Astrocyte of the spinal cord (primary cell): ENCODE results near the gene SLC38A8.

Experiments
- DNase-seq: peaks from one replicate; pipeline ENCODE4 v3.0.0; 2011; ENCODE audit warnings: low read depth, low spot score
- H3K4me3 ChIP-seq: 2 replicates; pipeline ENCODE4 v1.5.1; 2011; ENCODE audit warnings: low read depth, mild to moderate bottlenecking, low read length, moderate library complexity
- in situ Hi-C: cut with HindIII; loops from 2 replicates; pipeline ENCODE4 v1.10.0; 2017; ENCODE audit warnings: low sequenced_read_pairs
- TF ChIP-seq, protein P1 (sequence below): IDR thresholded peaks from 2 replicates; pipeline ENCODE4 v1.5.1; 2012; ENCODE audit warnings: low read depth, mild to moderate bottlenecking, low read length, inconsistent platforms

Gene SLC38A8

DNA sequence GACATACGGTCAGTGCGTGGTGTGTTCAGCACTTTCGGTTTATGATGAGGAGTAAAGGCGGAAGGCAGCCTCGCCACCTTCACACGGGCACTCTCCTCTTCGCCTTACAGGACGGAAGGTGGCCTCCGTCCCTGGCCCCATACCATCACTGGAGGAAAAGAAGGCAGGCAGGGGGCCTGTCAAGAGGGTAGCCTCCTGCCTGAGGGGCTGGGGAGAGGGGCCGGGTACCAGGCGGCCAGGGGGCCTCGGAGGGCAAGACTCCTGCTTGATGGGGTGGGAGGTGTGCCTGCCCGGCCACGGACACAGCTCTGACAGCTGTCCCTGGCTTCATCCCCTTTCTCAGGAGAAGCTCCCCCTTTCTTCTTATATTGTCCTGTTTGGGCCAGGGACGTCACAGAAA lies 15.6 kb upstream of the SLC38A8 start:
- TF ChIP-seq, protein P1, sequence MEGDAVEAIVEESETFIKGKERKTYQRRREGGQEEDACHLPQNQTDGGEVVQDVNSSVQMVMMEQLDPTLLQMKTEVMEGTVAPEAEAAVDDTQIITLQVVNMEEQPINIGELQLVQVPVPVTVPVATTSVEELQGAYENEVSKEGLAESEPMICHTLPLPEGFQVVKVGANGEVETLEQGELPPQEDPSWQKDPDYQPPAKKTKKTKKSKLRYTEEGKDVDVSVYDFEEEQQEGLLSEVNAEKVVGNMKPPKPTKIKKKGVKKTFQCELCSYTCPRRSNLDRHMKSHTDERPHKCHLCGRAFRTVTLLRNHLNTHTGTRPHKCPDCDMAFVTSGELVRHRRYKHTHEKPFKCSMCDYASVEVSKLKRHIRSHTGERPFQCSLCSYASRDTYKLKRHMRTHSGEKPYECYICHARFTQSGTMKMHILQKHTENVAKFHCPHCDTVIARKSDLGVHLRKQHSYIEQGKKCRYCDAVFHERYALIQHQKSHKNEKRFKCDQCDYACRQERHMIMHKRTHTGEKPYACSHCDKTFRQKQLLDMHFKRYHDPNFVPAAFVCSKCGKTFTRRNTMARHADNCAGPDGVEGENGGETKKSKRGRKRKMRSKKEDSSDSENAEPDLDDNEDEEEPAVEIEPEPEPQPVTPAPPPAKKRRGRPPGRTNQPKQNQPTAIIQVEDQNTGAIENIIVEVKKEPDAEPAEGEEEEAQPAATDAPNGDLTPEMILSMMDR = no peak
- in situ Hi-C loops = no loop called here
- H3K4me3 ChIP-seq = no peak overlapping the region
- no peak for DNase-seq

DNA sequence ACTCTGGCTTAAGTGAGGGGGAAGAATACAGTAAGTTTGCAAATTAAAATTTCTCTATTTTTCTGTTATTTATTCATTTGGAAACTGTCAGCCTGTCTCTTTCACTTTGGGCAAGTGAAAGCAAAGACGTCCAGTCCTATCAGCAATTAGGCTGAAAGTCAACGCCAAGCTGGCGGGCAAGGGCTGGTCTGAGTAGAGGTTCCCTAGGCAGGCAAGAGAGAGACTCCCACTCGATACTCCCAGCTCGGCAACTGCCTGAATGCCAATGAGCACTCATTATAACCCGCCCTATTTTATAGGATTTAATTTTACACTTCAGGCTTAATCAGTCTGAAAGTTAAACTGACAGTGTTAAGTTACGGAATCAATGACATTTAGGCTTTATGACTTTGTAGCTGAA lies 14.3 kb upstream of the SLC38A8 start:
- in situ Hi-C loops = no loop called here
- TF ChIP-seq, protein P1 = no peak
- DNase-seq = no peak
- H3K4me3 ChIP-seq = no peak overlapping the region

DNA sequence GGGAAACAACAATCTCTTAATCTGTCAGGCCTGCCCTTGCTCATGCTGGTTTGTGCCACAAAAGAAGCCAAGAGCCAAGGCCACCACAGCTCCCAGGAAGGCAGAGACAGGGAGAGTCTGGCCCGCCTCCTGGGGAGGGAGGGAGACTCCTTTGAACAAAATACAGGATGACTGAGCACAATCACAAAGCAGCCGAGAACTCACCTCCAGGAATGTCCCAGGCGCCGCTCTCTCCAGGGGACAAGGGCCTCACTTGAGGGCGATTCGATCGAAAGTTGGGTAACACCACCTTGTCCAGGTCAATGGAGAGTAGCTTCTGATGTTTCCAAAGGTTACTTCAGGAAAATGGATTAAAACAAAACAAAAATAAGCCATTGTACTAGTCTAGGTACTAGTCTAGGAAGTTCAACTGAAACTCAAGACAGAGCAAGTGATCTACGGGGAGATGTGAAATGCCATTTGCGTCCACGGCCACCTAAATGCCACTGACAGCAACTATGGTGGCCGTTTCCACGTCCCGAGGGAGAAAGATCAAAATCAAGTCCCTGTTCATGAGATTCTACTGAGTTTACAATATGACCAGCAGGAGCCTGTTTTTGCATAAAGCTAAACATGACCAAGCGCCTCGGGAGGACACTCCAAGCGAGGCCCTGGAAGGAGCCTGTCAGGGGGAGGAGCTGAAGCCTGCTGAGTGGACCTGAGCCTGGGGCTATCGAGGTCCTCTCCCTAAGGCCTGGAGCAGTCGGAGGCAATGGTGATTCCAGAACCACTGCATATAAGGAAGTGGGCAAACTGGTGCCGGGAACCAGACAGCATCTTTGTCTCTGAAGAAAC lies 13.4 kb upstream of the SLC38A8 start:
- in situ Hi-C loops = no loop called here
- no peak overlapping the region for H3K4me3 ChIP-seq
- peak; percentile 8 for DNase-seq
- TF ChIP-seq, protein P1 = no peak

DNA sequence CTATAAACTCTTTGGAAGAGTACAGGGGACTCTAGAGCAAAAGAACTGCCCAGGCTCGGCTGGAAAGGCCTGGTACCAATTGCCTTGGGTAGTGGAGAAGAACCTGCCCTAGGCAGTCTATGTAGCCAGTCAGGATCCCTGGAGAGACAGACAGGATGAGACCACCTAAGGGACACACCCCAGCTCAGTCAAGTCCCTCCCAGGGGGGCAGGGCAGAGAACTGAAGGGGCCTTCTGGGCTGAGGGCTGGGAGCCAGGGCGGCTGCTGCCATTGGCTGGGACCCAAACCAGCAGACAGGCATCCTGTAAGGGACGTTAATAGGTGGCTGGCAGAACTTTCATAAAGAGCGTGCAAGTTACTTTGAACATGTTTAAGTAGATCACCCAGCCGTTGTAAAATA lies 12.8 kb upstream of the SLC38A8 start:
- in situ Hi-C loops = no loop called here
- no peak overlapping the region for H3K4me3 ChIP-seq
- TF ChIP-seq, protein P1 = no peak
- peak; percentile 18 for DNase-seq

DNA sequence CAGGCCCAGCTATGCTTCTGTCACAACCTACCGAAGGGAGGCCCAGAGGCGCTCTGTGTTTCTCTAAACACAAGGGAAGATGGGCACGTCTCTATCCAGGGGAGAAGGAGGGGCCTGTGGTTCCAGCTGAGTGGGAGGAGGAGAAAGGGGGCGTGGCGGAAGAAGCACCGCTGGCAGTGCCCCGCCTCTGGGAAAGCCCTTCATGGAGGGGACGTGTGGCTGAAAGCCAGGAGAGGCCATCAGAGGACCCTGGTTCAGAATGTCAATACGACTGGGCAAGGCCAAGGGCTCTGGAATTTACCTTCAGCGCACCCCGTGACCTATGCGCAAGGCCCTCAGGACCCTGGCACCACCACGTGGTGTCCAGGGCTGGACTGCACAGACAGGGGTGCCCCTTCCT lies 12.3 kb upstream of the SLC38A8 start:
- H3K4me3 ChIP-seq = no peak overlapping the region
- TF ChIP-seq, protein P1 = no peak
- in situ Hi-C loops = no loop called here
- DNase-seq = no peak

DNA sequence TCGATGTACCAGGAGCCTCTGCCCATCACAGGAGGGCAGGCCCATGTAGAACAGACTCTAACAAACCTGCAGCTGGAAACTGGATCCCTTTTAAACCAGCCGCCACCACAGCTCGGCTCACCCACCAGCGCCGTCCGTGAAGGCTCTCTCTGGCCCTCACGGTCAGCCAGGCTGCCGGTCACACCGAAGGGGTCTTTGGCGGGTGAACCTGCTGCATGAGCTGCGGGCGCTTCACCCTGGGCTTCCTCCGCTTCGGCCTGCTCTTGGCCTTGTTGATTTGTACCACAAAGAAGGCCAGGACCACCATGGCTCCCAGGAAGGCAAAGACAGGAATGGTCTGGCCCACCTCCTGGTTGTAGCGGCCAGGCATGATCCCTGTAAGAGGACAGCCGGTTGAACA lies 11.7 kb upstream of the SLC38A8 start:
- in situ Hi-C loops = no loop called here
- TF ChIP-seq, protein P1 = no peak
- no peak overlapping the region for H3K4me3 ChIP-seq

More for the DNA sequence above, 11.7 kb upstream of the SLC38A8 start:
- DNase-seq = no peak
